GM10847 (cell line): Measurements from ENCODE around the gene SLC25A33.

Experiments
- POLR2A ChIP-seq: IDR thresholded peaks from 2 replicates; pipeline ENCODE4 v1.6.1; 2011; ENCODE audit not compliant: insufficient read length; ENCODE audit errors: extremely low read depth

Gene SLC25A33

DNA sequence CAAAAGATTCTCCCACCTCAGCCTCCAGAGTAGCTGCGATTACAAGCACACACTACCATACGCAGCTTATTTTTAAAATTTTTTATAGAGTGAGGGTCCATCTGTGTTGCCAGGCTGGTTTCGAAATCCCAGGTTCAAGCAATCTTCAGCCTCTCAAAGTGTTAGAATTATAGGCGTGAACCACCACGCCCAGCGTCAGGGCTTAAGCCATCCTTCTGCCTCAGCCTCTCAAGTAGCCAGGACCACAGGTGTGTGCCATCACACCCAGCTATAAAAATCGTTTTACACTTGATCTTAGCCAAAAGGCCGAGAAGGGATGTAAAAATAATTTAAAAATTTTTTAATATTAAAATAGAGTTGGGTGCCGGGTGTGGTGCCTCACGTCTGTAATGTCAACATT lies 4.3 kb upstream of the SLC25A33 start:
- no peak for TF ChIP-seq POLR2A

- no peak for TF ChIP-seq POLR2A
Measured at GRCh38 chr1:9536301-9536700, 3.0 kb upstream of the SLC25A33 start.

DNA sequence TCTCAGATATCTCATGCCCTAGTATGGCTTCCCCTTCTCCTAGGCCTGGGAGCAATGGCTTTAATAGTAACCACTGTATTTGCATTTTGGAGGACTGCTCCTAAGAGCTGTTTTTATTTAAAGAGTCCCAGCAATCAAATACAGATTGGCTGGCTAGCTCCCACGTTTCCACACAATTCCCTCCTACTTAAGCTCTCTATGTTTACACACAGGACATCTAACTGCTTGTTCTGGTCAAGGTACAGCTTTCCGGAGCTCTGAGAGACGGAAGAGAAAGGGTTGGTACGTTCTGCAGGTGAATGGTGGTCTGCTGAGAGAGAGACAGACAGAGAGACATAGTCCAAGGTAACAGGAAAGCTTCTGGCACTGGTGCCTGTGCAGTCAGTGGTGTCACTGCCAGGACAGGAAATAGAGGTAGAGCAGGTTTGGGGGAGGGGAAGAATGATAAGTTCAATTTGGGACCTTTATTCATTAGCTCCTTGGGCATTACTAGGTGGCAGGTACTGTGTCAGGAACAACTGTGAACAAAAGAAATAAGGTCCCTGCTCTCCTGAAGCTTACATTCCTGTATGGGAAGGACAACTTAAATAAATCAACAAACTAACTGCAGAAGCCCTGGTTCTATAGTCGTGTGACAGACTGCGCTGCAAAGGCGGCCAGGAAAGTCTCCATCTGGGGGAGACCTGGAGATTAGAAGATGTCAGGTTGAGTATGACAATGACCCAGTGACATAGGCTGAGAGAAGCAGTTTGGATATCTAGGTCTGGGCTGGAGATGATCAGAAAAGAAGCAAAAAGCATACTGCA lies 1.2 kb upstream of the SLC25A33 start:
- TF ChIP-seq POLR2A = no peak

GRCh38 chr1:9538669-9539164 lies 548 bp upstream of the SLC25A33 start:
- no peak for TF ChIP-seq POLR2A

- TF ChIP-seq POLR2A = no peak
Measured at GRCh38 chr1:9539829-9540550, 725 bp downstream of the SLC25A33 start.

GRCh38 chr1:9542430-9542829 lies 3.2 kb downstream of the SLC25A33 start:
- no peak for TF ChIP-seq POLR2A

- TF ChIP-seq POLR2A = no peak
Measured at GRCh38 chr1:9544926-9545325, 5.7 kb downstream of the SLC25A33 start.

- TF ChIP-seq POLR2A = no peak
Measured at GRCh38 chr1:9549955-9550546, 10.8 kb downstream of the SLC25A33 start.

DNA sequence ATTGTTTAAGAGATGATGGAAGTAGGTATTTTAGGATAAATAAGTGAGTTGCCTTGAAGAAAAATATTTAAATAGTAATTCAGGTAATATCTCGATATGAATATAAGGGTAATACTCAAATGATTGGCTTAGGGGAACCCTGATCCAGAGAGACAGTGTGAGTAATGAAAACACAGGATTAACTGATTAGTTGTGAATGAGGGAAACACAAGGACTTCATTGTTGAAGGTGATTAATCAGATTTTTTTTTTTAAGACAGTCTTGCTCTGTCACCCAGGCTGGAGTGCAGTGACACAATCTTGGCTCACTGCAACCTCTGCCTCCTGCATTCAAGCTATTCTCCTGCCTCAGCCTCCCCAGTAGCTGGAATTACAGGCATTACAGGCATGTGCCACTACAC lies 12.7 kb downstream of the SLC25A33 start:
- TF ChIP-seq POLR2A = no peak

DNA sequence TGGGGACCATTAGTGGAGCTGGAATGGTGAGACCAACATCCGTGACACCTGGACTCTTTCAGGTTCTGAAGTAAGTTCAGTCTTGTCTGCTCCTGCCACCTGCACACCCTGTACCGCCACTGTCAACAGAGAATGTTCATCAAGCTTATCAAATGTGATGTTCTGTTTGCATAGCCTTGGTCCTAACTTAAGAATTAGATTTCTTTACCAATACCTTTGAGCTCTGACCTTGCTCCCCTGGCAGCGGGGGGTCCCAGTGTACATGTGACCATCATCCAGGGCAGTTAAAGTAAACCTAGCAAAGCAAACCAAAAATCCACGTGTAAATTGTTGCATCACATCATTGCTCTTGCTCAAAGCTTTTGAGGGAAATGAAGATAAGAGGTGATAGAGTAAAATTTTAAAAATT lies 14.5 kb downstream of the SLC25A33 start:
- TF ChIP-seq POLR2A = no peak

- no peak for TF ChIP-seq POLR2A
Measured at GRCh38 chr1:9555942-9556341, 16.7 kb downstream of the SLC25A33 start.

DNA sequence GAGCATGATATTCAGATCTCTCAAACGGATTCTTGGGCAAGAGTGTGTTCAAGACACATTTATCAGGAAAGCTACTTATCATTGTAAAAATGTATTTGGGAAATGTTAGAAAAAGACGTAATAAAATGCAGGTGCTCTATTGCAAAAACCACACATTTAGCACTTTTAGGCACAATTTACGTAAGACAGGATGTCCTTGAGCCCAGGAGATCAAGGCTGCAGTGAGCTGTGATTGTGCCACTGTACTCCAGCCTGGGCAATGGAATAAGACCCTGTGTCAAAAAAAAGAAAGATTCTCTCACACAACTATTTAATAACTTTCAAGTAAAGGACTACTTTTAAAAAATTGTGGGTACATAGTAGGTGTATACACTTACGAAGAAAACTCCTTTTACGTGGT lies 18.4 kb downstream of the SLC25A33 start:
- no peak for TF ChIP-seq POLR2A

GRCh38 chr1:9558271-9558945 lies 19.1 kb downstream of the SLC25A33 start:
- no peak for TF ChIP-seq POLR2A

- TF ChIP-seq POLR2A = no peak
Measured at GRCh38 chr1:9558946-9559545, 19.8 kb downstream of the SLC25A33 start.

DNA sequence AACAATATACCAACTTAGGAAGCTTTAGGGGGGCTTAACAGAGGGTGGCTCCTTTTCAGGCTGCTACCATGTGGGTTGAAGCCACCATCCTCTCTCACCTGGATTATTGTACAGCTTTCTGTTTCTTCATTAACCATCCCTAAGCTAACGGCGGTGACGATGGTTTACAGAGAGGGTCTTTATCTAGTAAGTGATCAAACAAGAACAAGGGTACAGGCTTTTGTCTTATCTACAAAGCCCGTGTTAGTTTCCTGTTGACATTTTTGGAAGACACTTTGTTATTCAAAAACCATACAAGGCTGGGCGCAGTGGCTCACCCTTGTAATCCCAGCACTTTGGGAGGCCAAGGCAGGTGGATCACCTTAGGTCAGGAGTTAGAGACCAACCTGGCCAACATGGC lies 20.4 kb downstream of the SLC25A33 start:
- no peak for TF ChIP-seq POLR2A
